ENCODE results near the gene SPINK8. TPM values are rescaled to one million over a fixed set of nuclear protein-coding genes. Genes with fewer than 3 reads are reported as not detected.
"Not testable (repeated sequence)": the region's sequence is repeated elsewhere in the genome, so short reads cannot be mapped to it uniquely, and the experiment has no call there.

The SPINK8 gene
- total RNA-seq, 1 donor, result not detected

GRCh38 chr3:48344867-48345507, 11.5 kb upstream of the SPINK8 start:
- Histone ChIP-seq H3K9me3 (ENCODE audit: low read depth, low read length) (no peaks in the 10 kb centered on the region), H3K4me1 (ENCODE audit: insufficient read depth, low read length) (no peaks in the 10 kb centered on the region), H3K27me3 (ENCODE audit: insufficient read depth, low read length) (no peaks in the 10 kb centered on the region), H3K4me3 (ENCODE audit: low read length) (no peak overlapping the region)

- no peak overlapping the region for H3K4me3 ChIP-seq (ENCODE audit: low read length)
- no peaks in the 10 kb centered on the region for H3K9me3 ChIP-seq (ENCODE audit: low read depth, low read length)
- no peaks in the 10 kb centered on the region for H3K4me1 ChIP-seq (ENCODE audit: insufficient read depth, low read length)
- no peaks in the 10 kb centered on the region for H3K27me3 ChIP-seq (ENCODE audit: insufficient read depth, low read length)
Measured at GRCh38 chr3:48343432-48343831, 10.0 kb upstream of the SPINK8 start.

- Histone ChIP-seq H3K4me1 (ENCODE audit: insufficient read depth, low read length) (peaks cover 23% of the 10 kb centered on the region), H3K27me3 (ENCODE audit: insufficient read depth, low read length) (no peaks in the 10 kb centered on the region), H3K4me3 (ENCODE audit: low read length) (no peak overlapping the region), H3K9me3 (ENCODE audit: low read depth, low read length) (no peaks in the 10 kb centered on the region)
Measured at GRCh38 chr3:48338635-48339034, 5.2 kb upstream of the SPINK8 start.

GRCh38 chr3:48337536-48337935, 4.1 kb upstream of the SPINK8 start:
- not testable (repeated sequence) for H3K27me3 ChIP-seq (ENCODE audit: insufficient read depth, low read length); H3K4me3 ChIP-seq (ENCODE audit: low read length); H3K9me3 ChIP-seq (ENCODE audit: low read depth, low read length)
- peaks cover 34% of the 10 kb centered on the region for H3K4me1 ChIP-seq (ENCODE audit: insufficient read depth, low read length)

GRCh38 chr3:48335286-48335685, 1.8 kb upstream of the SPINK8 start:
- not testable (repeated sequence) for H3K27me3 ChIP-seq (ENCODE audit: insufficient read depth, low read length); H3K9me3 ChIP-seq (ENCODE audit: low read depth, low read length); H3K4me3 ChIP-seq (ENCODE audit: low read length)
- H3K4me1 ChIP-seq (ENCODE audit: insufficient read depth, low read length), result peaks cover 38% of the 10 kb centered on the region

- Histone ChIP-seq H3K9me3 (ENCODE audit: low read depth, low read length) (no peaks in the 10 kb centered on the region), H3K4me1 (ENCODE audit: insufficient read depth, low read length) (peaks cover 38% of the 10 kb centered on the region), H3K4me3 (ENCODE audit: low read length) (no peak overlapping the region), H3K27me3 (ENCODE audit: insufficient read depth, low read length) (no peaks in the 10 kb centered on the region)
Measured at GRCh38 chr3:48334605-48335004, 1.1 kb upstream of the SPINK8 start.

- not testable (repeated sequence) for H3K4me3 ChIP-seq (ENCODE audit: low read length); H3K27me3 ChIP-seq (ENCODE audit: insufficient read depth, low read length); H3K9me3 ChIP-seq (ENCODE audit: low read depth, low read length)
- peaks cover 38% of the 10 kb centered on the region for H3K4me1 ChIP-seq (ENCODE audit: insufficient read depth, low read length)
Measured at GRCh38 chr3:48331706-48332435, 1.6 kb downstream of the SPINK8 start.

GRCh38 chr3:48320996-48321395, 12.5 kb downstream of the SPINK8 start:
- Histone ChIP-seq H3K9me3 (ENCODE audit: low read depth, low read length) (peaks cover 2% of the 10 kb centered on the region), H3K4me1 (ENCODE audit: insufficient read depth, low read length) (peaks cover 6% of the 10 kb centered on the region), H3K27me3 (ENCODE audit: insufficient read depth, low read length) (no peaks in the 10 kb centered on the region), H3K4me3 (ENCODE audit: low read length) (no peak overlapping the region)

- H3K27me3 ChIP-seq (ENCODE audit: insufficient read depth, low read length), result peaks cover 5% of the 10 kb centered on the region
- peaks cover 6% of the 10 kb centered on the region for H3K4me1 ChIP-seq (ENCODE audit: insufficient read depth, low read length)
- H3K4me3 ChIP-seq (ENCODE audit: low read length), result no peak overlapping the region
- peaks cover 18% of the 10 kb centered on the region for H3K9me3 ChIP-seq (ENCODE audit: low read depth, low read length)
Measured at GRCh38 chr3:48318713-48319468, 14.6 kb downstream of the SPINK8 start.

- H3K4me3 ChIP-seq (ENCODE audit: low read length), result no peak overlapping the region
Measured at GRCh38 chr3:48314542-48314941, 18.9 kb downstream of the SPINK8 start.

GRCh38 chr3:48306860-48307530, 26.5 kb downstream of the SPINK8 start:
- no peaks in the 10 kb centered on the region for H3K9me3 ChIP-seq (ENCODE audit: low read depth, low read length)
- no peaks in the 10 kb centered on the region for H3K27me3 ChIP-seq (ENCODE audit: insufficient read depth, low read length)
- H3K4me3 ChIP-seq (ENCODE audit: low read length), result no peak overlapping the region
- H3K4me1 ChIP-seq (ENCODE audit: insufficient read depth, low read length), result peaks cover 18% of the 10 kb centered on the region

More at GRCh38 chr3:48314542-48314941, 18.9 kb downstream of the SPINK8 start:
- peaks cover 8% of the 10 kb centered on the region for H3K27me3 ChIP-seq (ENCODE audit: insufficient read depth, low read length)
- peaks cover 27% of the 10 kb centered on the region for H3K9me3 ChIP-seq (ENCODE audit: low read depth, low read length)
- no peaks in the 10 kb centered on the region for H3K4me1 ChIP-seq (ENCODE audit: insufficient read depth, low read length)

GRCh38 chr3:48306290-48306689, 27.2 kb downstream of the SPINK8 start:
- Histone ChIP-seq H3K27me3 (ENCODE audit: insufficient read depth, low read length) (no peaks in the 10 kb centered on the region), H3K4me3 (ENCODE audit: low read length) (no peak overlapping the region), H3K9me3 (ENCODE audit: low read depth, low read length) (no peaks in the 10 kb centered on the region), H3K4me1 (ENCODE audit: insufficient read depth, low read length) (peaks cover 22% of the 10 kb centered on the region)

- H3K4me1 ChIP-seq (ENCODE audit: insufficient read depth, low read length), result peaks cover 26% of the 10 kb centered on the region
- no peak overlapping the region for H3K4me3 ChIP-seq (ENCODE audit: low read length)
- H3K9me3 ChIP-seq (ENCODE audit: low read depth, low read length), result no peaks in the 10 kb centered on the region
- H3K27me3 ChIP-seq (ENCODE audit: insufficient read depth, low read length), result no peaks in the 10 kb centered on the region
Measured at GRCh38 chr3:48305396-48305795, 28.1 kb downstream of the SPINK8 start.

GRCh38 chr3:48303021-48303420, 30.4 kb downstream of the SPINK8 start:
- Histone ChIP-seq H3K4me3 (ENCODE audit: low read length) (no peak overlapping the region), H3K4me1 (ENCODE audit: insufficient read depth, low read length) (peaks cover 35% of the 10 kb centered on the region), H3K27me3 (ENCODE audit: insufficient read depth, low read length) (no peaks in the 10 kb centered on the region), H3K9me3 (ENCODE audit: low read depth, low read length) (no peaks in the 10 kb centered on the region)

- peaks cover 34% of the 10 kb centered on the region for H3K4me1 ChIP-seq (ENCODE audit: insufficient read depth, low read length)
- H3K27me3 ChIP-seq (ENCODE audit: insufficient read depth, low read length), result no peaks in the 10 kb centered on the region
- H3K9me3 ChIP-seq (ENCODE audit: low read depth, low read length), result no peaks in the 10 kb centered on the region
- peak overlapping the region; percentile 94 for H3K4me3 ChIP-seq (ENCODE audit: low read length)
Measured at GRCh38 chr3:48301800-48302166, 31.7 kb downstream of the SPINK8 start.

Measured in mononuclear cell (primary cell).